HG02884 (cell line): ENCODE data around the gene RAB15.

Source experiments
- ATAC-seq: cut with Tn5 transposase; IDR thresholded peaks from one replicate; pipeline ENCODE4 v1.9.1; 2021; ENCODE audit warnings: mild to moderate bottlenecking, moderate library complexity; ENCODE audit not compliant: unreplicated experiment

The RAB15 gene

DNA sequence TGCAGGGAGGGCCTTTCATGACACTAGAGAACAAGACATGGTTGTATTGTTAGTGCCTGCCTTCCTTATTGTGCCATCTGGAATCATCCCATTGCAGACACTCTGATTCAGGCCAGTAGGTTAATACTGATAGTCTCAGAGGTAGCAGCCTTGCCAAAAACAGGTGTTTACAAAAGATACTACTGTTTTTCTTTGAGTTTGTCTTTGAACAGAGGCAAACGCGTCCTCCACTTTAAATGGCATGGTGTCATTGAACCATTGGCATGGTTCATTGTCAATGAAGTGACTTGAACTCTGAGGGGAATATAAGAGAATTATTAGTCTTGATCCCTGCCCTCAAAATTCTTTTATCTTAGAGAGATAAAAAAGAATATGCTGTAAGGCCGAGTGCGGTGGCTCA is 18.8 kb upstream of the RAB15 start:
- no peak for ATAC-seq

- no peak for ATAC-seq
These were observed 18.2 kb upstream of the RAB15 start for GRCh38 chr14:64990296-64990695.

DNA sequence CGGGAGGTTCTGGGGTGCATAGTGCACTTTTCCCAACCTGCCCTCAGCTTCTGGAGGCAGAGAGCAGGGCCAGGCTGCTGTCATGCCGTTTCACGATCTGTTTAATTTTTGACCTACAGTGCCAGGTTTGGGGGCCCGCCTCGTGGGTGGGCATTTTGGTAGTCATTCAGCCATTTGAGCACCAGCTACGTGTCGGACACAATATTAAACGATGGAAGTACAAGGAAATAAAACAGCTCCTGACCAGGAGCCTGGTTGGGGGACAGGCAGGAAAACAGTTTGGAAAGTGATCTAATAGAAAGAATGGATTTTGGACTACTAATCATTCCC is 15.3 kb upstream of the RAB15 start:
- no peak for ATAC-seq

DNA sequence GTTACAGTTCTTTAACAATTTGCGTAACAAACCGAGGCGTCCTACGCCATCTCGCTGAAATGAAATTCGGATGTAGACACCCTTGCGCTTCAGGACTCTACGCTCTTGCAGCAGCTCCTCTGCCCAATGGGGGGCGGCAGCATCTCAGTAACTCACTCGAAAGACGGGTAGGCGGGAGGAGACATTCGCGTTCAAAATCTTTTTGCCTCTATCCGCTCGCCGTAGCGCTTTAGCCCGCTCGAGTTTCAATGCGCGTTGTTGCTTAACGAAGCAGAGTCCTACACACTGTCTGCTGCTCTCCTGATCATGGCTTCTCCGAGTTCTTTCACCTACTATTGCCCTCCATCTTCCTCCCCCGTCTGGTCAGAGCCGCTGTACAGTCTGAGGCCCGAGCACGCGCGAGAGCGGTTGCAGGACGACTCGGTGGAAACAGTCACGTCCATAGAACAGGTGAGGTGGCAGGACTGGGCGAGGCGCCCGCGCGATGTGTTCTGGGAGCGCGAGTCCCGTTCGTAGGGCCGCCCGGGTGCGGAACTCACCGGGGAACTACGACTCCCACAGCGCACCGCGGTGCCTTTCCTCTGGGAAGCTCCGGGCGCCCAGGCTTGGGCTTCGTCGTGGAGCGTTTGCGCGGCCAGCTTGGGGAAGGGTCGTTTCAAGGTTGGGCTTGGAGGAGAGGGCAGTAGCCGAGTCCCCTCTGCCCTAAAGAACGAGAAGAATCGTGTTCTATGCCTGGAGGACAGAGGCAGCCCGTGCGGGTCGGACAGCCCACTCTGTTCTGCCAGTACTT is 14.7 kb upstream of the RAB15 start, which contains the start of gene FNTB:
TSS of gene FNTB (plus strand) at position 248 of the 790 bp plus-strand sequence. CDS start at position 307, 59 bp downstream.
- peak; percentile 92 for ATAC-seq

DNA sequence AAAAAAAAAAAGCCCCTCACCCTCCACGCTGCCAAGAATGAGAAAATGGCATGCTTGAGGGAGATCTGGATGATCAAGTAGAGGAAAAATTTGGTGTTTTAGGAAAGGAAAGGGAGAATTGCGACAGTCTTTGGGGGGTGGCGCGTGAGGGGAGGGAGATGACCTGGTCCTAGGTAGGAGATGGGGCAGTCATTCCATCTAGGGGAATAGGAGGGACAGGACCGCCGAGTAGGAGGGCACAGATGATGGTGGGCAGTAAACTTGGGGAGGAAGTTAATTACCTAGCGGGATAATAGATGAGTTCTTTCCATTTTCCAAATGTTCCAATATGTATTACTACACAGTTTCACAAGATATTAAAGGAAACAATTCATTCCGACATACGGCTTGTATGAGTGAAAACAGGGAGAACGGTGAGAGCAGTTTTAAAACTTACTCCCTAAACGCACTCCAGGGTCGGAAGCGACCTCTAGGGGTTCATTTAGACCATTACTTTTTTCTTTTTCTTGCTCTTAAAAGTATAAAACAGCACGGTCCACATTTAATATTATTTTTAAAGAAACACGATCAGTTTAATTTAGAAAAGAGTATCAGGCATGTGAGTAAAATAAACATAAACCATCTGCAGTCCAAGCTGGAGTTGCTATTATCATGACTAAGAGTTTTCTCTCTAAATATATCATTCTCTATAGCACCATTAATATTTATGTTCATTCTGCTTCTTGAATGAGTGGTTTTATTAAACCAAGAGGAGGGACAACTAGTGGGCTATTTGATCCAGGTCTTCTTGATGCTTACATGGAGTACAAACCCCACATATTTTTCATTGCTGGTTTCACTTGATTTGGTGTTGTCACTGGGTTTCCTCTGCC is 11.5 kb upstream of the RAB15 start:
- ATAC-seq = no peak

GRCh38 chr14:64979336-64980074 is 7.4 kb upstream of the RAB15 start:
- ATAC-seq = no peak

DNA sequence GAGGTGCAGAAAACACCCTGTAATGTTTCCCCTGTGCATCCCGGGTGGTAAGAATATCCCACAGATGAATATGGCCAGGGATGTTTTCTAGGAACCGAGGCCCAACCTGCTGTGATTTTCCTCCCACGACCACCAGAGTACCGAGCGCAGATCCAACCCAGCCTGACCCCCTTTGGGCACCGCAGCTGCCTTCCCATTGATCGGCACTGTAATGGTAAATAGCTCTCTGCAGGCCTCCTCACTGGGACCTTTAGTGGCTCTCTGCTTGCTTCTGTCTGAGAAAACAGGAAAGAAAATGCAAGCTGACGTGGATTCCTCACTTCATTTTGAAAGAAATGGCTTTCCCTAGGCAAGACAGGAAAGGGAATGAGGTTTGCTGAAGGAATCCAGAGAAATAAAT is 2.4 kb upstream of the RAB15 start:
- no peak for ATAC-seq

GRCh38 chr14:64973826-64974225 is 1.7 kb upstream of the RAB15 start:
- no peak for ATAC-seq

DNA sequence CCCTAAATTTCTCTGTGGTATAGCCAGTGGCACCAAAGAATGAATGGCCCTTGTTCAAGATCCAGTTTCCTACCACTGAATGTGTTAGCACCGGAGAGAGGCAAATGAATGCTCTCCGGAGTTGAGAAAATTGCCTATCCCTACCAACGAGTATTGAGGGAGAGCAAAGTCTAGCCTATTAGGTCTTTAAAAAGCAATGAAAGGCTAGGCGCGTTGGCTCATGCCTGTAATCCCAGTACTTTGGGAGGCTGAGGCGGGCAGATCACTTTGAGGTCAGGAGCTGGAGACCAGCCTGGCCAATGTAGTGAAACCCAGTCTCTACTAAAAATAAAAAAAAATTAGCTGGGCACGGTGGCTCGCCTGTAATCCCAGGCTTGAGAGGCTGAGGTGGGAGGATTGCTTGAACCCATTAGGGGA is 898 bp upstream of the RAB15 start:
- ATAC-seq = no peak

DNA sequence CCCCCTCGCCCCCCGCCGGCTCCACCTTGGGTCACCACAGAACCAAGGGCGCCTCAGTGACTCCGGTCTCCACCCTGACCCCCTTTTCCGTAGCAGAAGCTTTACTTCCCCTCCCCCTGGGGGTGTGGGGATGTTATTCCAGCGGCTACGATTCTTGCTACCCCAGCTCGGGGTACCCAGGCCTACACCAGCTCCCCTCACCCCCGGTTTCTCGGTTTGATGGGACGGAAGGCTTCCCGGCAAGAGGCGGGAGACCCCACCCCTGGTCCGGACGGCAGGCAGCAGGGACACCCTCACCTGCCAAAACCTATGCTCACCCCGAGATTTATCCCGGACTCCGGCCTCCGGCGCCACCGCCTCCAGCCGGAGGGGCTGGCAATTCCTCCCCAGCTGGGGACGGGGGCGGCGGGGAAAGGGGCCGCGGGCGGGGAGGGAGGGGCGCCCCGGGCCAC is 619 bp downstream of the RAB15 start:
- no peak for ATAC-seq

DNA sequence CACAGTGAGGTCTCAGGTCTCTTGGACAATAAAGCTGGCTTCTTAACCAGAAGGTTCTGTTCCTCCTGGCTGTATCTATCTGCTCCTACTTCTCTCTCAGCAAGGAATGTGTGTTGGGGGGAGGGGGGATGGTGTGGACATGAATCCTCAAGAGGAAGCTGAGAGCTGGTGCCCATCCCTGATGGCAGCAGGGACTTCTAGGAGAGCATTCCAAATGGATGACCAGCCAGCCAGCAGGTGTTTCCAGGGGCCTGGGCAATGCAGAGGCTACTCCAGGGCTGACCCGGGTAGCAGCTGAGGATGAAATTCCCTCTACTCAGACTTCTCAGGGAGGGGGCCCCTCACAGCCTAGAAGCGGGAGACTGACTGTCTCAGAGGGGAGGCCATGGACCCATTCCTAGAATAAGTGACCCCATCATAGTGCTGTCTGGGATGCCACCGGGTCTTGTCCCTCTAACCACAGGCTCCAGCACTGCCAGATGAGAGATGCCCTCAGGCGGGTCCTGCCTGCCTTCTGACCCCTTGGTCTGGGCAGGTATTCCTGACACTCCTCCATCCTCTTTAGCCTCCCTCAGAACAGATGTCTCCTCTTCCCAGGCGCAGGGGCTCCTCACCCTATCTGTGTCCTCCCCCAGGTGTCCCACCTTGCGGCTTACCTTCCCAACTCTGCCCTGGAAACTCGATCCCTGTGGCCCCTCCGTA is 1.2 kb downstream of the RAB15 start:
- ATAC-seq = no peak

GRCh38 chr14:64970041-64970440 is 2.1 kb downstream of the RAB15 start:
- ATAC-seq = no peak

- ATAC-seq = no peak
These were observed 3.5 kb downstream of the RAB15 start for GRCh38 chr14:64968651-64969050.

DNA sequence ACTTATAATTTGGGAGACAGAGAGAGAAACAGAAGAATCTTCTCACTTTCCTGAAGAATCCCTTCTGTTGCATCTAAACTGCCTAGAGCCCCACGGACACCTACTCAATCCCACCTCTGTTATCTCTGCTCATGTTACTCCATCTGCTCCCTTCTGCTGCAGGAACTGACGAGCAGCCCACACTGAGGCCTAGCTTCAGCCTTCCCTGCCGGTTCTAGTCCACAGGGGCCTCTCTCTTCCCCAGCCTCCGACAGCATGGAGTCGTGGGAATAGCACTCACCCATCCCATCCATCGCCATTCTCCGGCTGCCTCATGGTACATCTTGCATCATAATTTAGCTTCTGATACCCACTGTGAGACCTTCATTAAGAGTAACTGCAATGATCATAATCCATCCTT is 4.0 kb downstream of the RAB15 start:
- ATAC-seq = no peak

DNA sequence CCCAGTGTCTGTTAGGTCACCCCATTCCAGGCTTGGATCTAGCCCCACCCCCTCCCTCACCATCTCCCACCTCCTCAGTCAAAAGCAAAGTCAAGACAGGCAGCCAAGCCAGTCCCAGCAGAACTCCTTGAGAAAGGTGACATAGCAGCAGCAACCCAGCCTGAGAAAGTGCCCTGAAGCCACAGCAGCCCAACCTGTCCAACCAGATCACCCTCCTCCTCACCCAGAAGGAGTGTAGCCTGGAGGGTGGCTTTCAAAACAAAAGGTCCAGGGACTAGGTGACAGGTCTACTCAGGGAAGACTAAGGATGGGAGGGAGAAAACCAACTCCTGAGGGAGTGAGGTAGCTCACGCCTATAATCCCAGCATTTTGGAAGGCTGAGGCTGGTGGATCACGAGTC is 5.2 kb downstream of the RAB15 start:
- ATAC-seq = no peak

DNA sequence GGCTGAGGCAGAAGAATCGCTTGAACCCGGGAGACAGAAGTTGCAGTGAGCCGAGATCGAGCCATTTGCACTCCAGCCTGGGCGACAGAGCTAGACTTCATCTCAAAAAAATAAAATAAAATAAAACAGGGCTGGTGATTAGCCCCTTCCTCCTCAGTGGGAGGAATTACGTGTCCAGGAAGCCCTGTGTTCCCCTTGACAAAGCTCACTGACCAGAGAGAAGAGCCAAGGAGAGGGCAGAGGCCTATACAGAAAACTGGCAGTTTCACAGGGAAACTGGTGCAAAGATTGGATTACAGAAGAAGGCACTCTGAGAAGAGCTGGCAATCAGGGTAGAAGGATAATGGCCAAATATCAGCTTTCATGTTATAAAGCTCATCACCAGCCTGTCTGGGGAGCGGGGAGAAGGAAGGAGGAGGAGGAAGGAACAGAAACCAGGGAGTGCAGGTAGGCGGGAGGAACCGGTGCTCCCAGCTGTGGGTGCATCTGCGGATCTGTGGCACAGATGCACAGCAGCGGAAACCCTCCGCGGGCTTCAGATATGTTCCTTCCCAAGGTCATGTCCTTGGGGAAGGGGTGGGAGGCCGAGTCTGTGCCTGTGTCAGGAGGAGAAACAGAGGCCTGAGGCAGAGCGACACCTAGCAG is 6.7 kb downstream of the RAB15 start:
- ATAC-seq = no peak

DNA sequence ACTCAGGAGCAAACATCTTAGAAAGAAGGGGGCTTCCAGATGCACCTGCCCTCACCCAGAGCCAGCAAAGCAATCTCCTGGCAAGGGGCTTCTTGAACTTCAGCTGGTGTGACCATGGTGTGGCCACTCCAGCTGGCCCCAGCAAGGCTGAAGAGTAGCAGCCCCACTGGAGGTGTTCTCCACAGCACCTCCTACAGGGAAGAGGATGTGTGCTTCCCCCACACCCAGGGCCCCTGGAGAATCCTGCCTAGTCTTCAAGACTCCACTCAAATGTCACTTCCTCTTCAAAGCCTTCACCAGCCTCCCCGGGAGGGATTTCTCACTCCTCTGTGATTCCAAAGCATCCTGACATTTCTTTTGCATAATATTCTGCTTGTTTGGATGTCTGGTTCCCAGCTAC is 8.5 kb downstream of the RAB15 start:
- ATAC-seq = no peak

GRCh38 chr14:64960762-64961276 is 11.3 kb downstream of the RAB15 start:
- no peak for ATAC-seq

- ATAC-seq = no peak
These were observed 13.4 kb downstream of the RAB15 start for GRCh38 chr14:64958743-64959142.

GRCh38 chr14:64958201-64958600 is 13.9 kb downstream of the RAB15 start:
- no peak for ATAC-seq
